Naive B cell (primary cell): ENCODE measurements around the gene PRSS33. TPM values are rescaled to one million over a fixed set of nuclear protein-coding genes. Genes with fewer than 3 reads are reported as not detected.
A peak's percentile ranks its signal among the peaks of the same experiment; 100 is the strongest.

Source experiments
- ATAC-seq, 2 donors: fragments of 150-1000 bp; cut with Tn5 transposase; 2 replicates each; pipeline ENCODE4 v1.10.0; 2021; ENCODE audit warnings: low read depth in 2 of 2, mild to moderate bottlenecking in 2 of 2, moderate library complexity in 2 of 2
- DNase-seq: peaks from one replicate; pipeline ENCODE4 v3.0.0; 2022
- H3K27ac Mint-ChIP-seq, 6 donors: one replicate each; pipeline ENCODE4 v1.8.0; 2020 to 2022; ENCODE audit warnings: mild to moderate bottlenecking in 6 of 6, mixed read lengths in 6 of 6, moderate library complexity in 5 of 6, inconsistent platforms in 2 of 6
- H3K27me3 Mint-ChIP-seq, 3 donors: one replicate each; pipeline ENCODE4 v1.8.0; 2021 to 2022; ENCODE audit warnings: mixed read lengths in 3 of 3, mild to moderate bottlenecking in 1 of 3
- H3K36me3 Mint-ChIP-seq, 2 donors: one replicate each; pipeline ENCODE4 v1.8.0; 2020 to 2022; ENCODE audit warnings: mixed read lengths in 2 of 2, inconsistent platforms in 1 of 2, mild to moderate bottlenecking in 1 of 2
- H3K4me1 Mint-ChIP-seq, 3 donors: one replicate each; pipeline ENCODE4 v1.8.0; 2020 to 2022; ENCODE audit warnings: mixed read lengths in 3 of 3, inconsistent platforms in 1 of 3, mild to moderate bottlenecking in 1 of 3, moderate library complexity in 1 of 3
- H3K4me3 Mint-ChIP-seq, 8 donors: one replicate each; pipeline ENCODE4 v1.8.0; 2020 to 2022; ENCODE audit warnings: mild to moderate bottlenecking in 8 of 8, mixed read lengths in 8 of 8, moderate library complexity in 8 of 8, inconsistent platforms in 2 of 8
- H3K9me3 Mint-ChIP-seq, 7 donors: one replicate each; pipeline ENCODE4 v1.8.0; 2020 to 2022; ENCODE audit warnings: mixed read lengths in 7 of 7, mild to moderate bottlenecking in 5 of 7, inconsistent platforms in 2 of 7, moderate library complexity in 1 of 7
- polyA plus RNA-seq, 6 donors: library from polyadenylated mRNA; unstranded; fragments of 300-500 nt; fragmentation: Illumina TruSeq; gene quantifications; one replicate each; pipeline ENCODE4 v1.2.3, GENCODE V29; 2021; ENCODE audit warnings: low read depth in 6 of 6

Gene PRSS33
- polyA plus RNA-seq, 6 donors from 2014 or later: not detected

- Mint-ChIP-seq H3K4me1 (no peaks in the 10 kb centered on the region), H3K36me3 (no peaks in the 10 kb centered on the region), H3K4me3 (no peak overlapping the region), H3K27ac (no peak overlapping the region), H3K27me3 (peaks cover 0 to 6% (median 0%) of the 10 kb centered on the region in 3 donors), H3K9me3 (no peaks in the 10 kb centered on the region)
- DNase-seq: no peak
- no peak for ATAC-seq
Measured at GRCh38 chr16:2741168-2741567, 46.2 kb downstream of the PRSS33 start.

GRCh38 chr16:2740476-2740875, 46.9 kb downstream of the PRSS33 start:
- DNase-seq: no peak
- H3K9me3 Mint-ChIP-seq: no peaks in the 10 kb centered on the region
- peaks cover 0 to 6% (median 0%) of the 10 kb centered on the region in 3 donors for H3K27me3 Mint-ChIP-seq
- ATAC-seq: no peak
- no peak overlapping the region for H3K4me3 Mint-ChIP-seq
- peak overlapping the region in 2 of 6 donors; percentile 30 to 78 for H3K27ac Mint-ChIP-seq
- H3K36me3 Mint-ChIP-seq: no peaks in the 10 kb centered on the region
- no peaks in the 10 kb centered on the region for H3K4me1 Mint-ChIP-seq

GRCh38 chr16:2739625-2740430, 47.5 kb downstream of the PRSS33 start:
- DNase-seq (no peak), ATAC-seq (no peak)
- Mint-ChIP-seq H3K27me3 (peaks cover 0 to 6% (median 0%) of the 10 kb centered on the region in 3 donors), H3K27ac (peak overlapping the region in 1 of 6 donors; percentile 30), H3K9me3 (no peaks in the 10 kb centered on the region), H3K4me3 (no peak overlapping the region), H3K4me1 (no peaks in the 10 kb centered on the region), H3K36me3 (no peaks in the 10 kb centered on the region)

DNA sequence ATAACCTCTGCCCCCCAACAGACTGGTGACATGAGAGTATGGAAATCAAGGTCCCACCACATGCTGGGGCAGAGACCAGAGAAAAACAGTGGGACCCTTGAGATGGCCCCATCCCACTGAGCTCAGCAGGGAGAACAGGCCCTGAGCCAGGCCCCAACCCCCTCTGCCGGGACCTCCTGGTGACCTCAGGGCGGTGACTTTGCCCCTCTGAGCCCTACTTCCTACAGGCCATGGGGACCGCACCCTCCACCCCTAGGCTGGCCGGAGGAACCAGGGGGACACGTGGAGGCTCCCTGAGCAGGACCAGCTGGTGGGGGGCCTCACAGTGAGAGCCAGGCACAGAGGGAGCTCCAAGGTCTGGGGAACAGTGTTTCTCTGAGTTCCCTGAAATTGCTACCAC, 48.7 kb downstream of the PRSS33 start:
- H3K9me3 Mint-ChIP-seq: no peaks in the 10 kb centered on the region
- H3K4me1 Mint-ChIP-seq: no peaks in the 10 kb centered on the region
- no peak overlapping the region for H3K27ac Mint-ChIP-seq
- ATAC-seq: no peak
- DNase-seq: no peak
- H3K4me3 Mint-ChIP-seq: no peak overlapping the region
- peaks cover 0 to 6% (median 0%) of the 10 kb centered on the region in 3 donors for H3K27me3 Mint-ChIP-seq
- H3K36me3 Mint-ChIP-seq: no peaks in the 10 kb centered on the region

- peak overlapping the region in 1 of 6 donors; percentile 72 for H3K27ac Mint-ChIP-seq
- no peak for DNase-seq
- ATAC-seq: no peak
- H3K27me3 Mint-ChIP-seq: peaks cover 0 to 6% (median 0%) of the 10 kb centered on the region in 3 donors
- H3K36me3 Mint-ChIP-seq: no peaks in the 10 kb centered on the region
- H3K4me1 Mint-ChIP-seq: no peaks in the 10 kb centered on the region
- no peak overlapping the region for H3K4me3 Mint-ChIP-seq
- H3K9me3 Mint-ChIP-seq: no peaks in the 10 kb centered on the region
Measured at GRCh38 chr16:2737895-2738418, 49.4 kb downstream of the PRSS33 start.

GRCh38 chr16:2737238-2737605, 50.1 kb downstream of the PRSS33 start:
- no peaks in the 10 kb centered on the region for H3K9me3 Mint-ChIP-seq
- no peak for ATAC-seq
- no peak overlapping the region for H3K4me3 Mint-ChIP-seq
- DNase-seq: no peak
- H3K27me3 Mint-ChIP-seq: peaks cover 0 to 6% (median 0%) of the 10 kb centered on the region in 3 donors
- no peak overlapping the region for H3K27ac Mint-ChIP-seq
- H3K4me1 Mint-ChIP-seq: no peaks in the 10 kb centered on the region
- H3K36me3 Mint-ChIP-seq: no peaks in the 10 kb centered on the region

DNA sequence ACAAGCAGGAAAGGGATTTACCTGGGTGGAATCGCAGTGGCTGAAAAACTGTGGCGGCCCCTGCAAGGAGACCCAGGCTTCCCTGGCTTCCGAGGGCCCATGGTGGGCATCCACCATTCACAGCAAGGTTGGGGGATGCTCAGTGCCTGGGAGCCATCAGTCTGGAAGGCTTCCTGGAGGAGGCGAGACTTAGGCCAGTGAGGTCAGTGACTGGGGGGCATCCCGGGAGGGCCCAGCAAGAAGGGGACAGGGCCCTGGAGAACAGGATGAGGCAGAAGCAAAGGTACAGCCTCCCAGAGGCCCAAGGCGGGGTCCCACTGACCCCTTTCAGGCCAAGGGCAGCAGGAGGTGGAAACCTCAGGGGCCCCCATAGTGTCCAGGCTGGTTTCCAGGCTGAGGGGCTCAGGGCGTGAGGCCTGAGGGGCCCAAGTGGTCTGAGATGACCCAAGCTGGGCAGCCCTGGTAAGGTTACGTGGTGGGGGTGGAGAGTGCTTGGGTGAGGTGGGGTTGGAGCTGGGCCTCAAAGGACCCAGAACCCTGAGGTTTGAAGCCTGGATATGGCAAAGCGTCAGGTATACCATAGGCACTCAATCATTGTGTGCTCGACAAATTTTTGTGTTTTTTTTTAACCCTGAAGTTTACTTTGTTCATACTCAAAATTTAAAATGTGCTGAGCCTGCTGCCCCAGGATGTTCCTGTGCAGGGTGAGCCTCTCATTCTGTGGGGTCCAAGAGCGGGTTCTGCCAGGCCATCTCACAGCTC, 50.7 kb downstream of the PRSS33 start:
- no peaks in the 10 kb centered on the region for H3K4me1 Mint-ChIP-seq
- no peaks in the 10 kb centered on the region for H3K36me3 Mint-ChIP-seq
- ATAC-seq (no peak), DNase-seq (no peak)
- no peak overlapping the region for H3K4me3 Mint-ChIP-seq
- H3K9me3 Mint-ChIP-seq: no peaks in the 10 kb centered on the region
- peaks cover 0 to 6% (median 0%) of the 10 kb centered on the region in 3 donors for H3K27me3 Mint-ChIP-seq
- no peak overlapping the region for H3K27ac Mint-ChIP-seq

DNA sequence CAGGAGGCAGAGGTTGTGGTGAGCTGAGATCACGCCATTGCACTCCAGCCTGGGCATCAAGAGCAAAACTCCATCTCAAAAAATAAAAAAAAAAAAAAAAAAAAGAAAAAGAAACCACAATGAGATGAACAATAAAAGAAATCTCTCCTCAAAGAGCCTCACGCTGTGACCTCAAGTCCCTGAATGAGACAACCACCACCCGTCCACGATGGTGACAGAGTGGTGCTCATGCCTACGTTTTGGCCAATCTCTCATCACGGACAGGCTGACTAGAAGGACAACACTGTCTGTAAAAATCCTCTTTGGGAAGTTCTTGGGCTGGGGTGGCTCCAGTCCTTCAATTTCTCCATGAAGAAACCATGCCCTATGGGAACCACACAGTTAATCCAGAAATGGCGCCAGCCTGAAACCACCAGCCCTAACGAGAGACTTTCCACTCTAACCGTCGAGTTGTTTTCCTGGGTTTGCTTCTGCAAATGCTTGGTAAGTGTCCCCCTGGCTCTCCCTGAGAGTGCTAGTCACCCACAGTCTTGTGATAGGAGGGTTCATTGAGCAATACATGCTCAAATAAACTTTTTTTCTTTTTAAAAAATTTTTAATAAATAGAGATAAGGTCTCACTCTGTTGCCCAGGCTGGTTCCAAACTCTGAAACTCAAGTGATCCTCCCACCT, 52.4 kb downstream of the PRSS33 start:
- Mint-ChIP-seq H3K36me3 (no peaks in the 10 kb centered on the region), H3K4me3 (no peak overlapping the region)

More for the DNA sequence above, 52.4 kb downstream of the PRSS33 start:
- DNase-seq: no peak
- ATAC-seq: no peak
- Mint-ChIP-seq H3K4me1 (no peaks in the 10 kb centered on the region), H3K27ac (no peak overlapping the region), H3K9me3 (no peaks in the 10 kb centered on the region), H3K27me3 (no peaks in the 10 kb centered on the region)

Other genes starting within 250 kb of the PRSS33 start
- gene PDPK1, start 249.5 kb downstream of the PRSS33 start, polyA plus RNA-seq: 10 to 100 TPM; 16.7 to 44.8 (median 38.9) TPM
- 10 to 100 TPM; 18.3 to 27.5 (median 22.3) TPM for gene KCTD5, start 105.0 kb downstream of the PRSS33 start, polyA plus RNA-seq
- under 1 TPM in 1 of 6 donors, not detected in 5; 0.36 TPM for gene PRSS27, start 67.3 kb downstream of the PRSS33 start, polyA plus RNA-seq
- 100 to 1,000 TPM in 1 of 6 donors, 10 to 100 TPM in 5; 25.0 to 147 (median 45.1) TPM for gene SRRM2, start 34.9 kb downstream of the PRSS33 start, polyA plus RNA-seq
- gene ELOB, start 10.3 kb downstream of the PRSS33 start, polyA plus RNA-seq: 100 to 1,000 TPM; 159 to 241 (median 203) TPM
- gene PRSS41, start 10.9 kb upstream of the PRSS33 start, polyA plus RNA-seq: not detected
- gene PRSS21, start 29.7 kb upstream of the PRSS33 start, polyA plus RNA-seq: 1 to 10 TPM in 4 of 6 donors, under 1 TPM in 1, not detected in 1; 0.51 to 4.4 (median 1.9) TPM
- gene ZG16B, start 42.7 kb upstream of the PRSS33 start, polyA plus RNA-seq: not detected
- not detected for gene PRSS22, start 70.6 kb upstream of the PRSS33 start, polyA plus RNA-seq
- 10 to 100 TPM; 15.6 to 22.6 (median 18.9) TPM for gene FLYWCH2, start 95.7 kb upstream of the PRSS33 start, polyA plus RNA-seq
- gene FLYWCH1, start 124.4 kb upstream of the PRSS33 start, polyA plus RNA-seq: 10 to 100 TPM in 3 of 6 donors, 1 to 10 TPM in 3; 6.3 to 13.4 (median 9.5) TPM
- 1 to 10 TPM in 3 of 6 donors, under 1 TPM in 2, not detected in 1; 0.25 to 4.4 (median 1.2) TPM for gene KREMEN2, start 176.7 kb upstream of the PRSS33 start, polyA plus RNA-seq
- 1 to 10 TPM in 3 of 6 donors, under 1 TPM in 2, not detected in 1; 0.43 to 1.3 (median 1.1) TPM for gene PAQR4, start 181.8 kb upstream of the PRSS33 start, polyA plus RNA-seq
- under 1 TPM in 4 of 6 donors, not detected in 2; 0.45 to 0.88 (median 0.62) TPM for gene PKMYT1, start 192.9 kb upstream of the PRSS33 start, polyA plus RNA-seq
- not detected for gene CLDN9, start 225.4 kb upstream of the PRSS33 start, polyA plus RNA-seq
- gene CLDN6, start 230.6 kb upstream of the PRSS33 start, polyA plus RNA-seq: not detected
- not detected for gene TNFRSF12A, start 232.8 kb upstream of the PRSS33 start, polyA plus RNA-seq
- 10 to 100 TPM in 5 of 6 donors, 1 to 10 TPM in 1; 7.6 to 21.4 (median 15.4) TPM for gene HCFC1R1, start 236.4 kb upstream of the PRSS33 start, polyA plus RNA-seq
- gene THOC6, start 236.5 kb upstream of the PRSS33 start, polyA plus RNA-seq: 10 to 100 TPM; 35.7 to 75.7 (median 48.3) TPM
- not detected for gene BICDL2, start 249.4 kb upstream of the PRSS33 start, polyA plus RNA-seq